HEK293T (cell line): ENCODE measurements around the gene TMEM151A.

Experiments used
- BHLHE40 ChIP-seq: fragments of 450-650 bp; IDR thresholded peaks from 2 replicates; pipeline ENCODE4 v1.6.1; 2016; ENCODE audit warnings: mild to moderate bottlenecking, moderate library complexity, borderline replicate concordance
- CTBP1 ChIP-seq: fragments of 450-650 bp; IDR thresholded peaks from 2 replicates; pipeline ENCODE4 v1.6.1; 2016; ENCODE audit warnings: borderline replicate concordance
- FOXA1 ChIP-seq: fragments of 450-650 bp; IDR thresholded peaks from 2 replicates; pipeline ENCODE4 v1.6.1; 2016; ENCODE audit warnings: mild to moderate bottlenecking
- PKNOX1 ChIP-seq: fragments of 450-650 bp; IDR thresholded peaks from 2 replicates; pipeline ENCODE4 v1.6.1; 2016
- SP1 ChIP-seq: fragments of 450-650 bp; IDR thresholded peaks from 2 replicates; pipeline ENCODE4 v1.6.1; 2017

- TF ChIP-seq BHLHE40 (no peak), SP1 (no peak), FOXA1 (no peak), PKNOX1 (no peak), CTBP1 (no peak)
Measured at GRCh38 chr11:66290330-66290621, 1.4 kb upstream of the TMEM151A start.
